IPS-NIHi11 (cell line): ENCODE data around the gene FBXW10B.
"Not testable (repeated sequence)": the region's sequence is repeated elsewhere in the genome, so short reads cannot be mapped to it uniquely, and the experiment has no call there.

Experiments used
- DNase-seq: peaks from one replicate; pipeline ENCODE4 v3.0.0; 2012; ENCODE audit warnings: mixed read lengths, low spot score

FBXW10B gene

GRCh38 chr17:15642014-15642413 is 22.5 kb upstream of the FBXW10B start:
- DNase-seq = not testable (repeated sequence)

GRCh38 chr17:15630930-15631453 is 11.5 kb upstream of the FBXW10B start:
- not testable (repeated sequence) for DNase-seq

DNA sequence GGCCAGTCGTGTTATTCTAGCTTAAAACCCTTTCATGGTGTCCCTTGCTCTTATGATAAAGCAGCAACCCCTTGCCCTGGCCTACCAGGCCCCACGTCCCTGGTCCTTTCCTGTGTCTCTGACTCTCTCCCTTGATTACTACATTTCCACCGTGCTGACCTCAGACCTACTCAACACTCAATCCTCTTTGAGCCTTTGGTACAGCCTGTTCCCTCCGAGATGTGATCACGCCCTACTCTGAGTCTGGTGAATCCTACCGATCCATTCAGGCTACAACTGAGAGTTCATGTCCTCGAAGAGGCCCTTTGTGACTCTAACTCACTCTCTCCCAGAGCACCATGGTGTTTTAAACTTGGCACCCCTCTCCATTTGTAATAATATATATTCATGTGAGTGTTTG is 10.5 kb upstream of the FBXW10B start:
- not testable (repeated sequence) for DNase-seq

GRCh38 chr17:15623661-15624209 is 4.2 kb upstream of the FBXW10B start:
- not testable (repeated sequence) for DNase-seq

- DNase-seq = not testable (repeated sequence)
Observed at GRCh38 chr17:15623255-15623654, 3.8 kb upstream of the FBXW10B start.

GRCh38 chr17:15622124-15622523 is 2.6 kb upstream of the FBXW10B start:
- not testable (repeated sequence) for DNase-seq

DNA sequence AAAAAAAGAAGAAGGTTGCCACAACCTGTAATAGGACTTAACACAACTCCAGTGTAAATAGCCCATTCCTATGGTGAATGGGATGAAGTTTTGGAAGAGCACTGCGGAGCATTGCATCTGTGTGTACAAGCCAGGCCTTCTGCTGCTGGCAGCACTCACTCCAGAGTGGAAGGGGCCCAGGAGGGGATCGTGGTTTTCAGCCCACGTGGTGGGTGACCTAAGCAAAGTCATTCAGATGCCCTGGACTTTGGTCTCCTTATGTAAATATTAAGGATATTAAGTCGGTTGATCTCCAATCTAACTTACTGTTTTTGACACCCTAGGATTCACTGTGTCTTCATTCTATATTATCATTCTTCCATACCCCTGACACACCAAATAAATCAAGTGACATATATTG is 2.7 kb downstream of the FBXW10B start:
- not testable (repeated sequence) for DNase-seq

GRCh38 chr17:15615850-15616249 is 3.7 kb downstream of the FBXW10B start:
- DNase-seq = not testable (repeated sequence)

GRCh38 chr17:15613111-15613510 is 6.4 kb downstream of the FBXW10B start:
- not testable (repeated sequence) for DNase-seq

- DNase-seq = not testable (repeated sequence)
Observed at GRCh38 chr17:15592960-15593359, 26.5 kb downstream of the FBXW10B start.

GRCh38 chr17:15591986-15592385 is 27.5 kb downstream of the FBXW10B start:
- not testable (repeated sequence) for DNase-seq

DNA sequence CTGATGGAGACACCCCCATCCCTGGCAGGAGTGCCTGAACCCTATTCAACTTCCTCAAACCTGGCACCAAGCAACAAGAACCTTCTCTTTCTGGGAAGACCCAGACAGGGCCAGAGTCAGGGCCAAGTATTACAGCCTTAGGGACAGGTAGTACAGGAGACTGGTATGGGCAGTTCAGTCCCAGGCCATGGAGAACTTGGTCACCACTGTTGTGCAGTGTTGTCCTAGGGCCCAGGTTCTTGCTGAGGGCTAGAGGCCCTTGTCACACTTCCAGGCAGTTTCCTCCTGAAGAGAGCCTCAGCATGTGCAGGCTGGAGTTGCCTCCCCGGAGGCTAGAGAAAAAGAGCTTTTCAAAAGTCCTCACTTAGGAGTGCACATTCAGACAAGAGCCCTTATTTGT is 28.7 kb downstream of the FBXW10B start:
- DNase-seq = not testable (repeated sequence)

- DNase-seq = not testable (repeated sequence)
Observed at GRCh38 chr17:15589544-15590536, 29.7 kb downstream of the FBXW10B start.

- not testable (repeated sequence) for DNase-seq
Observed at GRCh38 chr17:15588017-15588416, 31.5 kb downstream of the FBXW10B start.

GRCh38 chr17:15583313-15583712 is 36.2 kb downstream of the FBXW10B start:
- not testable (repeated sequence) for DNase-seq

GRCh38 chr17:15581462-15581861 is 38.0 kb downstream of the FBXW10B start:
- DNase-seq = not testable (repeated sequence)

DNA sequence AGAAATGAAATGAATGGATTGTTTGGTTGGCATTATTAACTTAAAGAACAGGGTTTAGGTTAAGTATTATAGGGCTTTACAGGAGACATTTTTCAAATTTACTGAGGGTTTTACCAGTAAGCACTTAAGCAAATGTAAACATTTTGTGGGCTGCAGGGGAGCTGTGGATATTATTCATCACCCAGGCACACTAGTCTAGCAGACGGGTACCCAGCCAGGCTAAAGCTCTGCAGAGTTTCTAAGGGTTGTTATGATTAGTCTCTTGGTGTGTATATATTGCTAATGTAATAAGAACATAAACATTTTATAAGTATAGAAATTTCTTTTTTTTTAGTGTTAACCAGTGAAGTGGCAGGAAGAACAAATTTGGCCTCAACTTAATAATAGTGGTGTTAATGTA is 42.7 kb downstream of the FBXW10B start:
- DNase-seq = not testable (repeated sequence)

DNA sequence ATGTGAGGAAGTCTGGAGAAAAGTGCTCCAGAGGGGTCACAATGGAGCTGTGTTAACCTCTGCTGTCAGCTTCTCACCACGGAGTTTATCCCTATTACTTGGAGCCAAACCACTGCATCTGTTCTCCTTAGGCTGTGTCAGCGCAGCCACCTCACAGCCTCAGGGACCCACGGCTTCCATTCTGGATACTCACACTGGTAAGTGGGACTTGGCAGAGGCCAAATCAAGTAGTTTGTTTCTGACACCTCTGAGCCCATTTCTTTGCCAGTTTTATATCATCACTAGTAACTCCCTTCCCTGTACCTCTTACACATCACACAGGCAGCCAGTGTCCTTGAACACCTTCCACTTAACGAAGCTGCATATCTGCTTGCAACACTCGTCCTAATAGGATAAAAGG is 44.8 kb downstream of the FBXW10B start:
- DNase-seq = not testable (repeated sequence)

DNA sequence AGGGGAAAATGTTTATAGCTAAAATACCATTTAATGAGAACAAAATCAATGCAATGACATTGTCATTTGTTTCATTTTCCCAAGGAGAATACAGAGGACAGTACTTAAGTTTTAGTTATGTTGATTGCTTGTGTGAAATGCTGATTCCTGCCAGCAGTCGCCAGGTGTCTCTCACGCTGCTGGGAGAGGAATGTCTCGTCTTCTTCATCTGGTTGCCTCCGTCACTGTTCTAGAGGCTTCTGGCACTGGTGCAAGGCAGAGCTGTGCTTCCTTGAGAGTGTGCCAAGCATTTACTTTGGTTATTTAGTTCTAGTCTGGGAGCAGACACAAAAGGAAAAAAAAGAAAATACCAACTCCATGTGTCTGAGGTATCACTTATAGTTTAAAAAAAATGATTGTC is 45.6 kb downstream of the FBXW10B start:
- not testable (repeated sequence) for DNase-seq
